ENCODE data around the gene BEGAIN.

DNA sequence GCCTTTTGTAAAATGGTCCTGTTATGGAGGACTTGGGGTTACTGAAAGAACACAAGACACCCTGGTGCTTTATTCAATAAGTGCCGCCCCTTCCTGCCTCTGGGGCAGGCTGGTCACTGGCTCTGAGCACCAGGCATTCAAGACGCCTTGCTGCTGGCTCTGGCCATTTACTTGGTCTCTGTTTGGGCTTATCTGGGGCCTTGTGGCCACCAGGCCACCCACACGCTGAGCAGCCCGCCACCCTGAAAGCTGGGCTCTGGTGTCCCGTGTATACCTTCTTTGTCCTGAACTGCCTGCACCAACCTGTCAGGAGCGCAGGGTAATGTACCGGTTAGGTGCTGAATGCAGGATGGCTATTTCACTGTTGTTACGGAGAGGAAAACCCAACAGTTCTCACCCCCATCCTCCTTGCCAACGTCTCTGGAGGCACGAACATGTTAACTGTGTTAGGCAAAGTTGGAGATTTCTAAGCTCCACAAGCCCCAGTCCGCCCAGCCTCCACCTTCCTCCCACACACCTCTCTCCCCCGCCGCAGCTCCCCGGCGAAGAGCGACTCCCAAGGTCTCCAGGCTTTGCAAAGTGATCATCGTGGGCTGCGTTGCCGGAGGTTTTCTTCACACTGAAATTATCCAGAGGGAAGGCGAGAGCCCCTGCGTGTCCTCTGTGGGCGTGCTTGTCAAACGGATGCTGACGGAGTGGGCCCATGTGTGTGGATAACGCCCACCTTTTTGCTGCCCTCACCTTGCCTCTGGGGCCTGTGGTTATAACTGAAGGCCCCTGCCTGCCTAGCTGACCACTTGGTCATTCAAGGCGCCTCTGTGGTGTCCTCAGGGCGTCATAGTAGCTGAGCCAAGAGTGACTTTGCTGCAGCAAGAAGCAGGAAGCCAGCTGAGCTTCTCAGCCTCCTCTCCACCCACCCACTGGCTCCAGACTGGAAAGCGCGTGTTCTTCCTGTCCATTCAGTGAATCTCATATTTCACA lies 18.8 kb upstream of the BEGAIN start:
- TF ChIP-seq, protein P1, sequence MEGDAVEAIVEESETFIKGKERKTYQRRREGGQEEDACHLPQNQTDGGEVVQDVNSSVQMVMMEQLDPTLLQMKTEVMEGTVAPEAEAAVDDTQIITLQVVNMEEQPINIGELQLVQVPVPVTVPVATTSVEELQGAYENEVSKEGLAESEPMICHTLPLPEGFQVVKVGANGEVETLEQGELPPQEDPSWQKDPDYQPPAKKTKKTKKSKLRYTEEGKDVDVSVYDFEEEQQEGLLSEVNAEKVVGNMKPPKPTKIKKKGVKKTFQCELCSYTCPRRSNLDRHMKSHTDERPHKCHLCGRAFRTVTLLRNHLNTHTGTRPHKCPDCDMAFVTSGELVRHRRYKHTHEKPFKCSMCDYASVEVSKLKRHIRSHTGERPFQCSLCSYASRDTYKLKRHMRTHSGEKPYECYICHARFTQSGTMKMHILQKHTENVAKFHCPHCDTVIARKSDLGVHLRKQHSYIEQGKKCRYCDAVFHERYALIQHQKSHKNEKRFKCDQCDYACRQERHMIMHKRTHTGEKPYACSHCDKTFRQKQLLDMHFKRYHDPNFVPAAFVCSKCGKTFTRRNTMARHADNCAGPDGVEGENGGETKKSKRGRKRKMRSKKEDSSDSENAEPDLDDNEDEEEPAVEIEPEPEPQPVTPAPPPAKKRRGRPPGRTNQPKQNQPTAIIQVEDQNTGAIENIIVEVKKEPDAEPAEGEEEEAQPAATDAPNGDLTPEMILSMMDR (IDR thresholded peaks at IDR 0.05) = no peak
- TF ChIP-seq EP300 (IDR thresholded peaks at IDR 0.05) (no peak), POLR2A (IDR thresholded peaks at IDR 0.05) (no peak)

Measured in ovary (tissue), 3 donors.